ENCODE data around the gene NNT. TPM values are rescaled to one million over a fixed set of nuclear protein-coding genes. Genes with fewer than 3 reads are reported as not detected.

Gene NNT
- total RNA-seq, 1 donor from 2014 or later: 56.3 TPM

GRCh38 chr5:43584166-43584699 is 18.7 kb upstream of the NNT start:
- Mint-ChIP-seq H3K9me3 (peaks cover 11% of the 10 kb centered on the region), H3K36me3 (peaks cover 28% of the 10 kb centered on the region), H3K27ac (no peak overlapping the region), H3K4me3 (no peak overlapping the region), H3K4me1 (no peaks in the 10 kb centered on the region), H3K27me3 (ENCODE audit: insufficient read depth, low read depth) (no peaks in the 10 kb centered on the region)
- Histone ChIP-seq H3K27me3 (no peaks in the 10 kb centered on the region), H3K36me3 (no peaks in the 10 kb centered on the region), H3K9ac (no peak overlapping the region), H3K27ac (no peak overlapping the region), H3F3A (ENCODE audit: low read depth) (no peaks in the 10 kb centered on the region), H2AFZ (replicated peaks) (no peak overlapping the region), H3K4me2 (no peak overlapping the region), H3K4me3 (no peak overlapping the region), H3K9me3 (ENCODE audit: low read depth) (no peaks in the 10 kb centered on the region), H3K79me2 (ENCODE audit: low read depth) (no peaks in the 10 kb centered on the region), H3K4me1 (no peaks in the 10 kb centered on the region), H4K20me1 (ENCODE audit: low read depth) (no peaks in the 10 kb centered on the region)
- no peak for DNase-seq (ENCODE audit: low spot score)
- TF ChIP-seq EZH2 (IDR thresholded peaks at IDR 0.05): no peak
- TF ChIP-seq CTCF (IDR thresholded peaks at IDR 0.05): no peak
- TF ChIP-seq EZH2phosphoT487 (IDR thresholded peaks at IDR 0.05): no peak

GRCh38 chr5:43588842-43589241 is 14.1 kb upstream of the NNT start:
- no peaks in the 10 kb centered on the region for H3K27me3 ChIP-seq

GRCh38 chr5:43589310-43589709 is 13.7 kb upstream of the NNT start:
- Mint-ChIP-seq H3K9me3 (peaks cover 11% of the 10 kb centered on the region), H3K27me3 (ENCODE audit: insufficient read depth, low read depth) (no peaks in the 10 kb centered on the region), H3K4me1 (no peaks in the 10 kb centered on the region), H3K27ac (no peak overlapping the region), H3K36me3 (peaks cover 20% of the 10 kb centered on the region), H3K4me3 (no peak overlapping the region)
- DNase-seq (ENCODE audit: low spot score): no peak
- H3K4me2 ChIP-seq: no peak overlapping the region
- H3K4me1 ChIP-seq: no peaks in the 10 kb centered on the region
- H3K9ac ChIP-seq: no peak overlapping the region
- no peaks in the 10 kb centered on the region for H3K27me3 ChIP-seq
- no peak overlapping the region for H3K4me3 ChIP-seq
- TF ChIP-seq EZH2phosphoT487 (IDR thresholded peaks at IDR 0.05): no peak
- TF ChIP-seq CTCF (IDR thresholded peaks at IDR 0.05): no peak
- no peak for TF ChIP-seq EZH2 (IDR thresholded peaks at IDR 0.05)
- H3K27ac ChIP-seq: no peak overlapping the region
- no peaks in the 10 kb centered on the region for H3K9me3 ChIP-seq (ENCODE audit: low read depth)
- no peaks in the 10 kb centered on the region for H3K79me2 ChIP-seq (ENCODE audit: low read depth)
- H4K20me1 ChIP-seq (ENCODE audit: low read depth): no peaks in the 10 kb centered on the region
- no peaks in the 10 kb centered on the region for H3F3A ChIP-seq (ENCODE audit: low read depth)
- H3K36me3 ChIP-seq: no peaks in the 10 kb centered on the region
- no peak overlapping the region for H2AFZ ChIP-seq (replicated peaks)

More at GRCh38 chr5:43588842-43589241, 14.1 kb upstream of the NNT start:
- Histone ChIP-seq H3F3A (ENCODE audit: low read depth) (no peaks in the 10 kb centered on the region), H3K36me3 (no peaks in the 10 kb centered on the region), H3K27ac (no peak overlapping the region), H3K4me1 (no peaks in the 10 kb centered on the region), H3K79me2 (ENCODE audit: low read depth) (no peaks in the 10 kb centered on the region), H4K20me1 (ENCODE audit: low read depth) (no peaks in the 10 kb centered on the region), H3K4me2 (no peak overlapping the region), H3K9me3 (ENCODE audit: low read depth) (no peaks in the 10 kb centered on the region), H3K4me3 (no peak overlapping the region), H2AFZ (replicated peaks) (no peak overlapping the region), H3K9ac (no peak overlapping the region)
- TF ChIP-seq EZH2phosphoT487 (IDR thresholded peaks at IDR 0.05): no peak
- TF ChIP-seq EZH2 (IDR thresholded peaks at IDR 0.05): no peak
- TF ChIP-seq CTCF (IDR thresholded peaks at IDR 0.05): no peak
- Mint-ChIP-seq H3K9me3 (peaks cover 11% of the 10 kb centered on the region), H3K36me3 (peaks cover 20% of the 10 kb centered on the region), H3K4me3 (no peak overlapping the region), H3K27ac (no peak overlapping the region), H3K27me3 (ENCODE audit: insufficient read depth, low read depth) (no peaks in the 10 kb centered on the region), H3K4me1 (no peaks in the 10 kb centered on the region)
- no peak for DNase-seq (ENCODE audit: low spot score)

All from neural progenitor cell (in vitro differentiated cells).